GM19324 (cell line): ENCODE data around the gene HMX3.
"Not testable (repeated sequence)": the region's sequence is repeated elsewhere in the genome, so short reads cannot be mapped to it uniquely, and the experiment has no call there.

Experiments
- ATAC-seq: cut with Tn5 transposase; IDR thresholded peaks from one replicate; pipeline ENCODE4 v1.9.1; 2021; ENCODE audit warnings: mild to moderate bottlenecking, moderate library complexity; ENCODE audit not compliant: unreplicated experiment, low FRiP score

Gene HMX3

DNA sequence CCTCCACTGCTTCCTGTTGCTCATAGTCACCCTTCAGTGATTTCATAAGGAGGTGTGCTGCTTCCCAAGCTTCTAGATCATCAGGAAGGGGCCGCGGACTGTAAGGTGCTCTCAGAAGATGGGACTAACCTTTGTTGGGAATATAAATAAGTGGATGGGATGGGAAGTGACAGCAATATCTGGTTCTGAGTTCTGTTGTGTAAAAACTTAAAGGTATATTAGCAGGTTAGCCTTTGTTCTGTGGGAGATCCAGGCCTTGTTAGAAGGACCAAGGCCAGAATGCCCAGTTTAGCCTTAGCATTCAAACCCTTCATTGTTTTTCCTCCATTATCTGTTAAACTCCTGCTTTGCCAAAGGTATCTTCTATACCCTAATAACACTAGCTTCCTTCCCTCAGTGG lies 30.8 kb downstream of the HMX3 start:
- ATAC-seq, result no peak

DNA sequence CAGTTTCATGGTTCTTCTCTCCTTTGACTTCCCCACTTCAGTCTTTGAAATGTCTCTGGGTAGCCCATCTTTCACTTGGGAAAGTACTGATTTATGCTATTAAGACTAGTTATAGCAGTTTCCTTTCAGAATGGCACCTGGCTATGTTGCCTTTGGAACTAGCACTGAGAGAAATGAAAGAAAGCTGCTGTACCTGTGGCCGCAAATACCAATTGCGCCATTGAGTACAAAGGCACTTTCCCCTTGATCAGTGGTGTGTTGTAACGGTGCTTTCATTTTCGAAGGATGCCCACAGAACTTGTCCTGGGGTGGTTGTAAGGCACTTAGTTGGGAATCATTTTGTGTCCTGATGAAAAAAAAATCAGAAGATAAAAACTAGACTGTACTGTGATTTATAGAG lies 35.2 kb downstream of the HMX3 start:
- ATAC-seq, result no peak

DNA sequence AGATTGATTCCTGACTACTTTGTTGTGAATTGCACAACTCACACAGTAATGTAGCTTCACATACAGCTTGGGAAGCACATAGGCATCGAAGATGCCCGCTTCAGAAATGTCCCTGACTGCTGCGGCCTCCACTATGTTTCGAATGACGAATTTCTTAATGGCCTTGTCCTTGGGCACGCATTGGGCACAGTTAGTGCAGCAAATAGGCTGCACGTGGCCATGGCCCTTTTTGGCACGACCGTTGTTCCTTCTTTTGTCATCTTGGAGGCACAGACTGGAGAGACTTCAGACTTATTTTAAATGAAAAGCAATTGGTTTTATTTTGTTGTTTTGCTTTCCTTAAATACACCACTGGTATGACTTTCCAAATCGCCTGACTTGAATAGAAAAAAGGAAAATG lies 35.8 kb downstream of the HMX3 start:
- not testable (repeated sequence) for ATAC-seq

DNA sequence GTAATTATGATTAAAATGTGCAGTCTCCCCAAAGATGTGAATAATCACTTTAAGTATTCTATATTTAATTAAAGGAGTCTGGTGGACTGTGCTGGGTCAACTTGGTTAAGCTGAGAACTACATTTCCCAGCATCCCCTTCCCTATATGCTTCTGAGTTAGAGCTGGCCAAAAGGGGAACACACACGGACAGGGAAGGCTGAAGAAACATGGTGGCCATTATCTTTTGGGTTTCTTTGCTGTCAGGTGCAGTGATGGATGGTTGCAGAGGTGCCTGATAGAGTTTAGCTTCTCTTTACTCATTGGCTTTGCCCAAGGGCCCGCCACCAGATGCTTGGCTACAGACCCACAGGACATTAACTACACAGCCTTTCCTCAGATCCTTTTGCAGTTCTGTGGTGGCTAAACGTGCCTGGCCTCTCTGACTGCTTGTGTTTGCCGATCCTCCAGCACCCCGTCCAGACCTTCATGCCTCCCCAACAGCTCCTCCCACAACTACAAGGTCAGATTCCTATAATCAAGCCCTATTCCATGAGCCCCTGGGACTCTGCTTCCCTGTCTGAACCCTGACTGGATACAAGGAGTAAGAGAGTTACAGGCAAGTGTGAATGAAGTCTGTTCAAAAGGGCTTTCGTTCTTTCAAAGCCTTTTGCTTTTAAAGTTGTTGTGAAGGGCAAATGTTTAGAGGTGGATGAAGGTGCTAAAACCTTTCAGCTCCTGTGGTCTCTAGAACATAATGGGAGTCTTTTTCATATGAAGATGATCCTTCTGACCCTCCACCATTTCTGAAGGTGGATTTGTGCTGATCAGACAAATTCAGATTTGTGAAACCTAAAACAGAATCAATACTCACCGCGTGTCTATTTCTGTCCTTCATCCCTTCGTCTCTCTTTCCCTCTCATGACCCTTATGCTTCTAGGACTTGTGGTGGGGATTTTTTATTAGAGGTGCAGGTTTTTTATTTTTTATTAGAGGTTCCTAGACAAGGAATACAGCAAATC lies 39.9 kb downstream of the HMX3 start:
- ATAC-seq, result no peak

DNA sequence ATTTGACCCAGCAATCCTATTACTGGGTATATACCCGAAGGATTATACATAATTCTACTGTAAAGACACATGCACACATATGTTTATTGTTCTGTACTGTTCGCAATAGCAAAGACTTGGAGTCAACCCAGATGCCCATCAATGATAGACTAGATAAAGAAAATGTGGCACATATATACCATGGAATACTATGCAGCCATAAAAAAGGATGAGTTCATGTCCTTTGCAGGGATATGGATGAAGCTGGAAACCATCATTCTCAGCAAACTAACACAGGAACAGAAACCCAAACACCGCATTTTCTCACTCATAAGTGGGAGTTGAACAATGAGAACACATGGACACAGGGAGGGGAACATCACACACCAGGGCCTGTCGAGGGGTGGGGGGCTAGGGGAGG lies 42.6 kb downstream of the HMX3 start:
- not testable (repeated sequence) for ATAC-seq

DNA sequence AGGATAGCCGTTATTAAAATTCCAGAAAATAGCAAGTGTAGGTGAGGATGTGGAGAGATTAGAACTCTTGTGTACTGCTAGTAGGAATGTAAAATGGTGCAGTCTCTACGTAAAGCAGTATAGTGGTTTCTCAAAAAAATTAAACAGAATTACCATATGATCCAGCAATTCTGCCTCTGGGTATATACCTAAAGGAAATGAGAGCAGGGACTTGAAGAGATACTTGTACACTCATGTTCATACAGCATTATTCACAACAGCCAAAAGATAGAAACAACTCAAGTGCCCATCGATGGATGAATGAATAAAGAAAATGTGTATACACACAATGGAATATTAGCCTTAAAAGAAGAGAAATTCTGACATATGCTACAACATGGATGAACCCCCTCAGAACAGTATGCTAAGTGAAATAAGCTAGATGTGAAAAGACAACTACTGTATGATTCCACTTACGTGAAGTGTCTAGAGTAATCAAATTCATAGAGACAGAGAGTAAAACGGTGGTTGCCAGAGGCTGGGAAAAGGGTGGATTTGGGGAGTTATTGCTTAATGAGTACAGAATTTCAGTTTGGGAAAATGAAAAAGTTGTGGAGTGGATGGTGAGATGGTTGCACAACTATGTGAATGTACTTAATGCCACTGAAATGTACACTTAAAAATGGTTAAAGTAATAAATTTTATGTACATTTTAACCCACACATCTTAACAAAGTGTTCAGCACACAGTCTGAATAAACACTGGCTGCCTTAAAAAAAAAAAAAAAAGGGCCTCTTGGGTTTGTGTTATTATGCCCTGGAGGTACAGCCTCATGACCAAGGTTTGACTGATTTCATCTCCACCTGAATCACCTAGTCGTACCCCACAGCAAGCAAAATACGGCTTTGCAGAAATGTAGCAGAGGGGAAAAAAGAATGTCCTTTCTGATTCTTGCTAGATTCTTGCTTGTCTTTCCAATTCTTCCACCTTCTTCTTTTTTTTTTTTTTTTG lies 44.6 kb downstream of the HMX3 start:
- no peak for ATAC-seq

DNA sequence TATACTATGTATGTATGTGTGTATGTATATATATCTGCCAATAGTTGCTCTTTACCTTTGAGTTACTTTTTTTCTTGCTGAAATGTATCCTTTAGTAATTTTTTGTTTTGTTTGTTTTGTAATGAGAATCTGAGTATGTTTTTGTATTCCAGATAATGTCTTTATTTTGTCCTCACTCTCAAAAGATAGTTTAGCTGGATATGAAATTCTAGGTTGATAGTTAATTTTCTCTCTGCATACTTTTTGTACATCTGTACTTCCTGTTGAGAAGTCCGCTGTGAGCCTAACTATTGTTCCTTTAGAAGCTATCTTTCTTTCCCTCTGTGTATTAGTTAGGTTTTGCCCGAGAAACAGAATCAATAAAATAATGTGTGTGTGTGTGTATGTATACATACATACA lies 48.0 kb downstream of the HMX3 start:
- no peak for ATAC-seq

DNA sequence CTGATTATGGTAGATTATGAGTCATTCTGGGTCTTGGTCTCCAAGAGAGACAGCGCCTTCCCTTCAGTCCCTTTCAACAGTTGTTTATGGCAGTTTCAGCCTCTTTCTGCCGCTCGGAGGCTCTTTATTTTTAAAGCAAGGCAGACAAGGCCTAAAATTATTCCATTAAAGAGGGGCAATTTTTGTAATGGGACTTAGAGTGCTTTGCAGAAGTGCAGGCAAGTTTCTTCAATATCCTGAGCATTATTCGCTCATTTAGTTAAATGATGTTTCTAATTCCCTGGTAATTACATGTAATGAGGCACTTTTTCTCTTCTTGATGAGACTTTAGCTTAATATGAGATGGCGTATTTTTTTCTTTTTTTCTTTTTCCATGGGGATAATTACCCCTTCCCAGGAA lies 52.0 kb downstream of the HMX3 start:
- ATAC-seq, result no peak
